Stimulated activated CD4-positive, alpha-beta T cell treated with anti-CD3 and anti-CD28 coated beads, Interleukin-12 subunit alpha, Interleukin-12 subunit beta, amount 100 ng/mL, for 48 hours (primary cell): ENCODE measurements around the gene SDR42E1.
"Not testable (repeated sequence)": the region's sequence is repeated elsewhere in the genome, so short reads cannot be mapped to it uniquely, and the experiment has no call there.

Experiments
- DNase-seq, 3 donors: peaks; one replicate each; pipeline ENCODE4 v3.0.0-alpha.2; 2020; ENCODE audit warnings: low read depth in 2 of 3, low spot score in 1 of 3

SDR42E1 gene

DNA sequence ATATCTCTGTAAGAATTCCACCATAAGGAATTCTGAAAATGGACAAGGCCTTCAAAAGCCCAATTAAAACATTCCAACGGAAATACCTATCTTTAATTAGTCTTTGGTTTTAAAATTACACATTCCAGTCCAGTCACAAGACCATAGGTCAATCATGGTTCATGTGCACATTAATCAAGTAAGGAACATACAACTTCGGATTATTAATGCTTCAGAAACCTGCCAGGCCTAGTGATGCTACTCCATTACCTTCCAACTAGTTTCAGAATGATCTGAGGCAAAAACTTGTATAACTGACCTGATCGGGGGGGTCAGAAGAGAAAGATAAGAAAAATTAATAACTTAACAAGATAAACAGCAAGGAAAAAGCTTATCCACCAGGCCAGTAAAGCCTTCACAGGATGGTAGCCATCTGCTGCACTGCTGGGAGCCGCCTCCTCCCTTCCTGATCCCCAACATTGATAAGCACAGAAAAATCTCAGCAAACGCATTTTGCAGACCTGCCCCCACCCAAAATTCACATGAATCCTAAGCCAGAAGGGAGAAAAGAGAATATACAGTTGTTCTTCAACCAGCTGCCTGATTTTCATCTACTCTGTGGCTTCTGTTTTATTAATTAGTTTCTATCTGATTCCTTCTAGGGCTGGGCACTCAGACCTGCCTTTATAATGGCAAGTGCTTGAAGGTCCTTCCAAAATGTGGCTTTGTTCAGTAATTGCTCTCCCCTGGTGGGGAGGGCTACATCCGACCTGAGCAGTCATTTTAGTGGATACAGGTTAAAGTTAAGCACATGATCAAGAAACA lies 6.0 kb downstream of the SDR42E1 start:
- DNase-seq: no peak

DNA sequence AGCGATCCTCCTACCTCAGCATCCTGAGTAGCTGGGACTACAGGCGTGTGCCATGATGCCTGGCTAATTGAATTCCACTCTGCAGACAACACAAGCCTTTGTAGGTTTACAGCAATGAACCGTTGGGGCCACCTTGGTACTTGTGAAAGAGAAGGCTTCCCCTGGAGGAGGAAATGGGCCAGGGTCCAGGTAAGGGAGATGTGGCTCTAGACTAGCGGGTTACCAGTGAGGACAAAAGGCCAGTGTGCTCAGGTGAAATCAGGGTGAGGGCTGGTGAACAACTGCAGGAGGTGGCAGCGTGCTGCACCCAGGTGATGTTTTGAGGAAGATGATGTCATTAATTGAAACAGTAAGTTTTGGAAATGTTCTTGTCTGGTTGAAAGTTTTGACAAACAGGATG lies 6.7 kb downstream of the SDR42E1 start:
- no peak for DNase-seq

DNA sequence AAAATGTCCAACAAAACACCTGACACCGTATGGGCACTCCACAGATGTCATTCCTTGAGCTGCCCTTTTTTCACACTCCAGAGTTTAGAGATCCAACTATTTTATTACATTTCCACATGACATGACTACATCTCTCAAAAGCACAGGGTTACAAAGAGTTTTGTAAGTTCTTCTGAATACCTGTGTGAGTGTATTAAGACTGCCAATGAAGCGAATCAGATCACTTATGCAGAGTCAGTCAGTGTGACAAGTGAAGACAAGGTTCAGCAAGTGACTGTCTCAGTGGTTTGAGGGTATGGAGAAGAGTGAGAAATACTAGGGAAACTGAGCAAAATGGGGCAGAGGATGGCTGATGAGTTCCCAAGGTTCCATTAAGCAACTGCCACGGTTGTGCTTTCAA lies 8.4 kb downstream of the SDR42E1 start:
- no peak for DNase-seq

DNA sequence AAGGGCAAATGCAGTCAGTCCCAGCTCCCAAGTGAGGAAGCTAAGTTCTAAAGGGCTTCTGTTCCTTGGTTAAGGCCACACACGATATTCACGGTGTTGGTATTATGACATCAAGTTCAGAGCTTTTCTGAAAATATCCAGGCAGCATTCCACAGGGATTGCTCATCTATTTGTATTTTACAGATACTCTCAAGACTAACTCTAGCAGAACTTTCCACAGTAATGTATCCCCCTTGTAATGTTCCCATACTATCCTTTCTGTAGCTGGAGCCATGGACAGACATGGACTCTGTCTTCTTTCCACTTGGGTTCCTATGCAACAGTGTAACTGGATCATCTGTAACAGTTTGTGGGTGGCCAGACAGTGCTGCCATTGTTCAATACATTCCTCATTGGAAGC lies 13.5 kb downstream of the SDR42E1 start:
- no peak for DNase-seq

DNA sequence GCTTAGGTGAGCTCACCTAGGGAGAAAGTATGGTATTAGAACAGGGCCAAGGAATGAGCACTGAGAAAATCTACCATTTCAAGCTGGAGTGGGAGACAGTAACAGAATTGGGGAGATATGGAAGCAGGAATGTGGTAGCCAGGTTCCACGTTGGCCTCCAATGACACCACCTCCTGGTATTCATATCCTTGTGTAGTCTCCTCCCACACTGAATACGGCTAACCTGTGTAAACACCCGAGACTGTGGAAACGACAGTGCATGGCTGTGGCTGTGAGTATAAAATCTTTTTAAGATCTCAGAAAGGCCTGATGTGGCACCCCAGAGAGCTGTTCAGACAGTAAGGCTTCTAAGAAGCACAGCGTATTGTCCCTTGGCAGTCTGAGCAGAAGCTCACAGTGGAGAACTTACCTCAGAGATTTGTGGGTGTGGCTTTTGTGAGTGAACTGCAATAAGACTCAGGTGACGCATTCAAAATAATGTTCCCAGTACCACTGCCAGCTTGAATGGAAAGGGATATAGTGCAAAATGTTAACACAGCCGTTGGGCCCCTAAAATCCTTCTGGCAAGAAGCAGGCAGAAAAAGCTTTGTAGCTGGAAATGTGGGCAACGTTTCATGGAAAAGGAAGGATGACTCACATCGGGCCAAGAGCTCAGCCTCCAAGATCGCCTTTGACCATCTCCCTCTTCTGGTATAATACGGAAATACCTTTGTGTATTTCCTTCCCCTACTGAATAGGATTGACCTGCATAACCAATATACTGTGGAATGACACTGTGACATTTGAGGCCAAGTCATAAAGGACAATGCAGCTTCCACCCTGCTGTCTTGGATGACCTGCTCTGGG lies 14.4 kb downstream of the SDR42E1 start:
- no peak for DNase-seq

DNA sequence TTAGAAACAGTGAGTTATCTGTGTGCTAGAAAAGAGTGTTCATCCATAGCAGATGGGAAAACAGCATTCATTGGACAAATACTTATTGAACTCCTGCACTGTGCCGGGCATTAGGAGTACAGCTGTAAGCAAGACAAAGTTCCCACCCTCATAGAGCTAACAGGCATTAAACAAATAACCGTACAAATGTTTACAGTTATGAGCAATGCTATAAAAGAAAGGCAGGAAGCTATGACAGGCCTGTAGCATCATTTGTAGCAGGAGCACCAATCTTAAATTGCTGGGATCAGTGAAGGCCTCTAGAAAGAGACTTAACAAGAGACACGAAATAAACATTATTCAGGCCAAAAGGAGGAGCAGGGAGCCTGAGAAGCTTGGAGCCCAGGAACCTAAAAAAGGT lies 15.6 kb downstream of the SDR42E1 start:
- DNase-seq: no peak

DNA sequence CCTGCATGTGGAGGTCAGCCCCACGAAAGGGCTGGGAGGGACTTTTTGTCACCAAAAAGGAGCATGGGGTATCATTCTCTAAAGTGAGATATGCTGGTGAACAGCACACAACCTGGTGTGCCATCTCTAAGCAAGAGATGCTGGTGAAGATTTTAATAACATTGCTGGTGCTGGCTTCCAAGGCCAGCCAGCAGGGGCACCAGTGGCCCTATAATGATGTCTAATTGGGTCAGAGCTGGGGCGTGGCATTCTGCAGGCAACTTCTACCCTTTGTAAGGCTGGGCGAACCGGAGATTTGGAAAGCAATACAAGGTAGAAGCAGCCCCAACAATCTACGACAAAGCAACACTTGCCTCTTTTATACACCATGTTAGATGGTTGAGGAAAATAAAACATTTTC lies 16.8 kb downstream of the SDR42E1 start:
- DNase-seq: no peak

DNA sequence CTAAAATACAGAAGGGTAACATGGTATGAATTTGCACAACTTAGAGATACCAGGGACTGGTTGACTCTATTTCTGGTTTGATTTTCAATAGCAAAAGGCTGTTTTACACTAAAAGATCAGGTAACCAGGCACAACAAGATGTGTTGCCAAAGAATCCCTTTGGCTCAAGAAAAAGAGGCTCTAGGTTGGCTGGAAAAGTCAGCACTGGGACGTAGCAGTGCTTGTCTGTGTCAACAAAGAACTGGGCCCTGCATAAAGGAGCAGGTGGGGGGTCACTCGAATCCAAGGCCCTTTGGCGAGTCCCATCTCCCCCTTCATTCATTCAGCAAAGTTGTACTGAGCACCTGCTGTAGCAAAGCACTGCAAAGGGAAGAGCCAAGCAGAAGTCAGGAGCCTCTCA lies 18.4 kb downstream of the SDR42E1 start:
- no peak for DNase-seq

DNA sequence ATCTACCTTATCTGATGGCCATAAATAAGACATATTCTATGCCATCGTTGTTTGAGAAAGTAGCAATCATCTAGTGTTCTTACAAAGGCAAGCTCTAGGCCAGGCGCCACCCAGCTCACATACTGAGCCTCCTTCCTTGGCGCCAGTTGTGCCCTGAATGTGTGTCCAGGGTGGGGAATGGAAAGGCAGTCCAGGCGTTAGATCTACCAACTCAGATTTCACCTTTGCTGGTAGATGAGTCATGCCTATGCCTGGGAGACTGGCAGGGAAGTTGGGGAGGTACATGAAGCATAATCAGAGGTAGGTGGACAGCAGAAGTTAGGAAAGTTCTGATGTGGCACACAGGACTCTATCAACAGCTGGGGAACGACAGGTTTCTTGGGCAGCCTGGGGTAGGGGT lies 23.6 kb downstream of the SDR42E1 start:
- DNase-seq: no peak

DNA sequence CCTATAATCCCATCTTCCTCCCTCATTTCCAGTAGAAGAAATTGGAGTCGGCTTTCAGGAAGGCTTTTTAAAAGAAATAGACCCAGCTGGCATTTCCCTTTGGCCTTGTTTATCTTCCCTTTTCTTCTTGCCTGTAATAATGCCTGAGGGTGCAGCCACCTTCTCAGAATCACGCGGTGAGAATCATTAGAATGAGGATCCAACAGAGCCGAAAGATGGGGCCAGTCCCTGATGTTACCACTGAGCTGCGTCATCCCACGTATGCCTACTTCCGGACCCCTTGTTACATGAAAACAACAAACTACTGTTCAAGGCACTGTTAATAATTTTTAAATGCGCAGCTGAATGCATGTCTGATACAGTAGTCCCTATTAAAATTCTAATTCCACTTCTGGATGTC lies 24.1 kb downstream of the SDR42E1 start:
- no peak for DNase-seq

DNA sequence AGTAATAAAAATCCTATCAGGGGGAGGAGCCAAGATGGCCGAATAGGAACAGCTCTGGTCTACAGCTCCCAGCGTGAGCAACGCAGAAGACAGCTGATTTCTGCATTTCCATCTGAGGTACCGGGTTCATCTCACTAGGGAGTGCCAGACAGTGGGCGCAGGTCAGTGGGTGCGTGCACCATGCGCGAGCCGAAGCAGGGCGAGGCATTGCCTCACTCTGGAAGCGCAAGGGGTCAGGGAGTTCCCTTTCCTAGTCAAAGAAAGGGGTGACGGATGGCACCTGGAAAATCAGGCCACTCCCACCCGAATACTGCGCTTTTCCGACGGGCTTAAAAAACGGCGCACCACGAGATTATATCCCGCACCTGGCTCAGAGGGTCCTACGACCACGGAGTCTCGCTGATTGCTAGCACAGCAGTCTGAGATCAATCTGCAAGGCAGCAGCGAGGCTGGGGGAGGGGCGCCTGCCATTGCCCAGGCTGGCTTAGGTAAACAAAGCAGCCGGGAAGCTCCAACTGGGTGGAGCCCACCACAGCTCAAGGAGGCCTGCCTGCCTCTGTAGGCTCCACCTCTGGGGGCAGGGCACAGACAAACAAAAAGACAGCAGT lies 33.8 kb downstream of the SDR42E1 start:
- not testable (repeated sequence) for DNase-seq

DNA sequence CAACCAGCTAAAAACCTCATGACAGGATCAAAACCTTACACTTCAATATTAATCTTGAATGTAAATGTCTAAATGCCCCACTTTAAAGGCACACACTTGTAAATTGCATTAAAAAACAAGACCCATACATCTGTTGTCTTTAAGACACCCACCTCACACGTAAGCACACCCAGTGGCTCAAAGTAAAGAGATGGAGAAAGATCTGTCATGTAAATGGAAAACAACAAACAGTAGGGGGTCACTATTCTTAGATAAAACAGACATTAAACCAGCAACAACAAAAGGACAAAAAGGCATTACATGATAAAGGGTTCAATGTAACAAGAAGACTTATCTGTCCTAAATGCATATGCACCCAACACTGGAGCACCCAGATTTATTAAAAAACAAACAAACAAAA lies 35.6 kb downstream of the SDR42E1 start:
- DNase-seq: no peak

DNA sequence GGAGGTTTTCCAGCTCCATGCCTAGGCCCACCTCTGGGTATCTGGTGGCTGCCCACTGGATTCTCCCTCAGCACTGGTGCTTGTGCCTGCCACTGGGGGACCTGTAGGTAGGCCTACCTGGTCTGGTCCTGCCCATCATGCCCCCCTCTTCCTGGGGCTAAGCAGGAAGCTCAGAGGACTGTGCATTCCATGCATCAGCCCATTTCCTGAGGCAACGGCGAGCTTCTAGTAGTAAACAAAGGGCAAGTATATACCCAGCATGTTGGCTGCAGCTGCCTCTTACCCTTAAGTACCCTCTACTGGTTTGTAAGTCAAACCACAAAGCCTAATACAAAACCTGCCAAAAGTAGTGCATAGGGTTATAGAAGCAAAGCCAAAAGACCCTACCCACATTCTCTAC lies 37.5 kb downstream of the SDR42E1 start:
- DNase-seq: no peak

DNA sequence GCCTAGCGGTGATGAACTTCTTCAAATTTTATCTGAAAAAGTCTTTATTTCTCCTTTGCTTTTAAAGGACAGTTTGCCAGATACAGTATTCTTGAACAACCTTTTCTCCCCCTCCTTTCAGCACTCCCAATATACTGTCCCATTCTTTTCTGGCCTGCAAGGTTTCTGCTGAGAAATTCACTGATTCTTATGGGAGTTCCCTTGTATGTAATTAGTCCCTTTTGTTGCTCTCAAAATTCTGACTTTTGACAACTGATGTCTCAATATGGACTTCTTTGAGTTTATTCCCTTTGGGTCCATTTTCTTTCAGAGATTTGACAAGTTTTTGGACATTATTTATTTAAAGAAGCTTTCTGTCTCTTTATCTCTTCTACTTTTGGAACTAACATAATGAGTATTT lies 39.4 kb downstream of the SDR42E1 start:
- DNase-seq: no peak

DNA sequence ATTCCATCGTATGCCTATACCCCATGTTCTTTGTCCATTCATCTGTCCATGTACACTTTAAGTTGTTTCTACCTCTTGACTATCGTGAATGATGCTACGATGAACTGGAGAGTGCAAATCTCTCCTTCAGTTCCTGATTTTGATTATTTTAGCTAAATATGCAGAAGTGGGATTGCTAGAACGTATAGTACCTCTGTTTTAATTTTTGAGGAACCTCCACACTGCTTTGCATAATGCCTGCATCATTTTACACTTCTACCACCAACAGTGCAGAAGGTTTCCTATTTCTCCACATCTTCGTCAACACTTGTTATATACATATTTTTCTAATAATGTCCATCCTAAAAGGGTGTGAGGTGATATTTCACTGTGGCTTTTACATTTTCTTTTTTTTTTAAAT lies 43.9 kb downstream of the SDR42E1 start:
- no peak for DNase-seq

DNA sequence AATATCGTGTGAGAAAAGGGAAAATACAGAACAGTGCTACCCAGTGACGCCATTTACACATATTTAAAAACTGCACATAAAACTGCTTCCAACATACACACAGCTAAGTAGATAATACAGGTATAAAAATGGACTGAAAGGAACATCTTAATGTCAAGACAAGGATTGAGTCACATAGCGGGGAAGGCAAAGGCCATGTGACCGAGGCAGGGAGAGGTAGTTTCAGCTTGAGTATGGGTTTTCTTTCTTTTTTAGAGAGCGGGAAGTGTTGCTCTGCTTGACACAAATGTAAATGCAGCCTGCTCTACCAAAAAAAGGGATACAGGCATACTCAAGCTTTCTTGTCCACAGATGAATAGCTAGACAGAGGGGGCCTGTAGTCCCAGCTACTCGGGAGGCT lies 46.5 kb downstream of the SDR42E1 start:
- DNase-seq: no peak

DNA sequence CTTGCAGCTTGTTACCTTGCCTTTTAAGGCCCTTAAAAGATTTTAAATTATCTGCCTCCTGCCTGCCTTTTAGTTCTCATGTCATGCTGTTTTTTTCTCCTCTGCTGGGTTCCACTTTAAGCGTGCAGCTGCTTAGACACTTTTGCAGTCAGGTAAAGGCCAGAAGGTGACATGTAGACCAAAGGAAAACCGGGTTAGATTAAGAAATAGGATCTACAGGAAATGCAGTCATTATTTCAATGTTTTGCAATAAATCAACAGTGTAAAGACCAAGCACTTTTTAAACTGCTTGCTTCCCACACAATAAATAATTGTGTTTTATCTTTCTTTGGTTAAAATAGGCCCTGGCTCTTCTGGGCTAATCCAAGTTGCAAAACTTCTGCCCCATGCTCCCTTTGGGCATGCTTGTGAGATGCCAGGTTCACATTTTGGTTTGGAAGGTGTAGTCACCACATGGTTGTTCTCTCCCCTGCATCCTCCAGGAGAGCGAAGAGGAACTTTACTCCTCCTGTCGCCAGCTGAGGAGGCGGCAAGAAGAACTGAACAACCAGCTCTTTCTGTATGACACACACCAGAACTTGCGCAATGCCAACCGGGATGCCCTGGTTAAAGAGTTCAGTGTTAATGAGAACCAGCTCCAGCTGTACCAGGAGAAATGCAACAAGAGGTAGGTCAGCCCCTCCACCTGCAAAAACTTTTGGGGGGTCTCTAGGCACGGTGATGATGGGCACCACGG lies 54.9 kb downstream of the SDR42E1 start:
- DNase-seq: no peak

DNA sequence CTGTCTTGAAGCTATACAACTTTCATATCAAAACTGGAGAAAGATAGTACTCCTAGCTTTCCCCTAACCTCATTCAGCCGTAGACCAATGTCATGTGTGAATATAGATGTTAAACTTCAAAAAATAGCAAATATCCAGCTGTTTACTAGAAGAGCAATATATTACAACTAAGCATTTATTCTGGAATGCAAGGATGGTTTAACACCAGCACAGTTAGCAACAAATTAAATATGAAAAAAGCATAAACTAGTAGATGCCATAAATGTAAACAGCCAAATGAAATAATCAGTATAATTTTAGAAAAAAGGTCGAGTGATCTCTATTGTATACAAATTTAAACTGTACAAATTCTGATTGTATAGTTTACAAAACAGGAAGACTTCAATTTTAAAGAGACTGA lies 59.7 kb downstream of the SDR42E1 start:
- no peak for DNase-seq

DNA sequence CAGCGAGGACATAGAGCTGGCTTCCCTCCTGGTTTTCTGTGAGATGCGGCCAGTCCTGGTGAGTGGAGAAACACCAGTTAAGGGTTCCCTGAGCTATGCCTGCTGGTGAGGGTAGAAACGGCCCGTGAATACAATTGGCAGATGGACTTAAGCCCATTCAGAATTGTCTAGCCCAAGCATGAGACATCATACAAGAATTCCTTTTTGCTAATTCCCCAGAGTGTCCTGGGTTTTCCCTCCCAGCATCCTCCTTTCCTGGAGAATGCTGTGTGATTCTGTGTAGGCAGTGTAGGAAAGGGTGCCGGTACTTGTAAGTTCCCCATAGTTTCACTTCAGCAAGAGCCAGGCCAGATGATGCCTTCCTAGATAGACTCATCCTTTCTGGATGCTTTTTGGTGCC lies 65.1 kb downstream of the SDR42E1 start:
- no peak for DNase-seq

DNA sequence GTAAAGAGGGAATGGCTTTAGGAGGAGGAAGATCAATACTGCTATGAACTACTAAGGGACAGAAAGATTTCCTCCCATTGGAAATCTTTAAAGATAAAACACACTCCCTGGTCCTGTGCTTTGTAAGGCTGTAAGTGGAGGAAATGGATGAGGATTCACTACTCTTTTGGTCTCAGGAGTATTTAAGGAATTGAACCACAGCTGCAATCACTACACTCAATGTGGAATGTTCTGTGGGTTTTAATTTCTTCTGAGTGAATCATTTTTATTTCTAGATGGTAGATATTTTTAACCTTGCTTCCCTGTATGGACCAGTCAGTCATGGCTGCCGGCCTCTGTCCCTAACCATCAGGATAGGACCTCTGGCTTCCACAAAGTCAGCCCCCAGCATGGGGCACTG lies 65.6 kb downstream of the SDR42E1 start:
- DNase-seq: no peak

DNA sequence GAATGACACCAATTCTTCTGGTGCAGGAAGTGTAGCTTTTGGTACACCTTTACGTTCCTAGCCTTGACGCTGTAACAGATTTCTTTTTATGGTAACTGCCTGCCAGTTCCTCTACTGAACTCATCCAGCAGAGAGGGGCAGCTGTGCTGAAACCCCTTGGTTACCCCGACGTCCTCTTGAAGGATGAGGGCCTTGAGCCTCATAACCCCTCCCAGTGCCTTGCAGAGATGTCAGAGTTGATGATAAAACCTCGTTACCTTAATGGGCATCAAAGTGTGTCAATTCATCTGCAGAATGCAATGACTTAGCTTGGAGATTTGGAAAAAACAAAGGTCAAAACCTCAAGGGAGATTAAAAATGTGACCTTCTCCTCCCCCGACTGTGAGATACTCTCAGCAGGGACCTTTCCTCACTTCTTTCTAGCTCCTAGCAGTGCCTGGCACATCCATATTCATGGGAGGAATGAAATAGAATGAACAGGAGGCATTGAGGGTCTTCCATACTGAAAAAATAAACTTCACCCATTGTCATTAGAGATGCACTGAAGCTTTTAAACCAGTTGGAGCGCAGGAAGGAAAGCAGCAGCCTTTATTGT lies 69.2 kb downstream of the SDR42E1 start:
- DNase-seq: no peak
